Panc1 (cell line): ENCODE results near the gene RTN4IP1.
"Not testable (repeated sequence)": the region's sequence is repeated elsewhere in the genome, so short reads cannot be mapped to it uniquely, and the experiment has no call there.

Experiments
- CTCF ChIP-seq: fragments of 450-650 bp; IDR thresholded peaks from 2 replicates; pipeline ENCODE4 v1.5.1; 2017; ENCODE audit warnings: mild to moderate bottlenecking
- POLR2AphosphoS5 ChIP-seq: IDR thresholded peaks from 2 replicates; pipeline ENCODE4 v1.6.1; 2012; ENCODE audit warnings: mild to moderate bottlenecking, low read depth, low read length, moderate library complexity
- REST ChIP-seq, 2 experiments: IDR thresholded peaks; 2 replicates each; pipeline ENCODE4 v1.6.1; 2011 to 2012; ENCODE audit warnings: low read depth in 2 of 2, control low read depth in 1 of 2, low read length in 1 of 2, mild to moderate bottlenecking in 1 of 2, moderate library complexity in 1 of 2; ENCODE audit not compliant: insufficient read depth in 1 of 2
- SIN3A ChIP-seq: IDR thresholded peaks from 2 replicates; pipeline ENCODE4 v1.6.1; 2012; ENCODE audit warnings: low read depth, mild to moderate bottlenecking, low read length, moderate library complexity, borderline replicate concordance; ENCODE audit not compliant: insufficient read depth
- TCF7L2 ChIP-seq: IDR thresholded peaks from 2 replicates; pipeline ENCODE4 v1.6.1; 2011; ENCODE audit warnings: mild to moderate bottlenecking, low read depth, low read length, inconsistent platforms

GRCh38 chr6:106559659-106560058 is 69.6 kb downstream of the RTN4IP1 start:
- TF ChIP-seq POLR2AphosphoS5; TCF7L2; REST (IDR thresholded peaks at IDR 0.05; ENCODE audit: insufficient read depth in 1 of 2, low read depth in 2 of 2, low read length in 1 of 2); CTCF; SIN3A: not testable (repeated sequence)
